HG03108 (cell line): ENCODE data around the gene ANTXRL.
"Not testable (repeated sequence)": the region's sequence is repeated elsewhere in the genome, so short reads cannot be mapped to it uniquely, and the experiment has no call there.

ENCODE experiments used
- ATAC-seq: cut with Tn5 transposase; IDR thresholded peaks from one replicate; pipeline ENCODE4 v1.9.1; 2021; ENCODE audit warnings: moderate library complexity; ENCODE audit not compliant: unreplicated experiment

ANTXRL gene

GRCh38 chr10:46293832-46294640 lies 7.2 kb downstream of the ANTXRL start:
- ATAC-seq: no peak

DNA sequence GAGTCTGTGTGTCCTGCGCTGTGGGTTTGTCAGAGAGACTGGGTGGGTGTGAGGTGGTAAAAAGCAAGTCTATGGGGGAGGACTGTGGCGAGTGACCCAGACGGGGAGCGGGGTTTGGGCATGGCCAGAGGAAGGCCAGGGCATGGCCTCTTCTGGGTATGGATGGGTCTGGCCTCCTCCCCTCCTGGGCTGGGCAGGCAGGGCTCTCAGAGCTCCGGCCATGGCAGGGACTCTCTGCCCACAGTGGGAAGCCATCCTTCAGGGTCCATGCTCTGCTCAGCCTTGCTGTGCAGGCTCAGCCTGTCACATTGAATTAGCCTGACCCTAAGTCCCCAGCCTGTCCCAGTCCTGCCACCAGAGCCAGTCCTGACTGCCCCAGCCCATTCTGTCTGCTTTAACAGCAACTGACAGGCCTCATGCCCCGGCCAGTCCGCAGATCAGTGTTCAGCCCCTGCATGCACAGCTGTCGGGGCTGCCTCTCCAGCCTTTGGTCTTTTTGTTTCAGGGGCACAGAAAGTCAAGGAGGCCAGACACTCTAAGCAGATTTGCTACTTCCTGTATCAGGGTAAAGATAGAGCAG lies 7.9 kb downstream of the ANTXRL start:
- ATAC-seq: no peak

- not testable (repeated sequence) for ATAC-seq
Measured at GRCh38 chr10:46295350-46296010, 8.7 kb downstream of the ANTXRL start.

GRCh38 chr10:46296086-46296485 lies 9.3 kb downstream of the ANTXRL start:
- not testable (repeated sequence) for ATAC-seq

DNA sequence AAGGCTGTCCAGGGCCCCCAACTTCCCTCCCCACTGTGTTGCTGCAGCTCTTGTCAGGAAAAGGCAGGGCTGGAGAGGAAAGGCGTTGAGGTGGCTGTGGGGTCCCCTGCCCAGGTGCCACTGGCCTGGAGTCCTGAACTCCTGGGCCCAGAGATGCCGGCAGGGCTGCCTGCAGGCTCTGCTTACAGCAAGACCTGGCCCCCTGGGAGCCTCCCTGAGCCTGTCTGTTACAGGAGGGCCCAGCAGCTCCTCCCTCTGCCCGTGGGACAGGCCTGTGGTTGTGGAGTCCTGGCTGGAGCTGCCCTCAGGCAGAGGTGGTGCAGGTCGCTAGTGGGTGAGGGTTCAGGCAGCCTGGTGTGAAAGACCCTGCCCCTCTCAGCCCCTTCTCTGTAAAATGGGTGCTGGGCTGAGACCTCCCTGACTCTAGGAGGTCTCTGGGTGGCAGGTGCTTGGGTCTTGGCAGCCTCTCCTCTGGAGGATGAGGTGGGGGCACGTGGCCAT lies 9.9 kb downstream of the ANTXRL start:
- ATAC-seq: no peak

DNA sequence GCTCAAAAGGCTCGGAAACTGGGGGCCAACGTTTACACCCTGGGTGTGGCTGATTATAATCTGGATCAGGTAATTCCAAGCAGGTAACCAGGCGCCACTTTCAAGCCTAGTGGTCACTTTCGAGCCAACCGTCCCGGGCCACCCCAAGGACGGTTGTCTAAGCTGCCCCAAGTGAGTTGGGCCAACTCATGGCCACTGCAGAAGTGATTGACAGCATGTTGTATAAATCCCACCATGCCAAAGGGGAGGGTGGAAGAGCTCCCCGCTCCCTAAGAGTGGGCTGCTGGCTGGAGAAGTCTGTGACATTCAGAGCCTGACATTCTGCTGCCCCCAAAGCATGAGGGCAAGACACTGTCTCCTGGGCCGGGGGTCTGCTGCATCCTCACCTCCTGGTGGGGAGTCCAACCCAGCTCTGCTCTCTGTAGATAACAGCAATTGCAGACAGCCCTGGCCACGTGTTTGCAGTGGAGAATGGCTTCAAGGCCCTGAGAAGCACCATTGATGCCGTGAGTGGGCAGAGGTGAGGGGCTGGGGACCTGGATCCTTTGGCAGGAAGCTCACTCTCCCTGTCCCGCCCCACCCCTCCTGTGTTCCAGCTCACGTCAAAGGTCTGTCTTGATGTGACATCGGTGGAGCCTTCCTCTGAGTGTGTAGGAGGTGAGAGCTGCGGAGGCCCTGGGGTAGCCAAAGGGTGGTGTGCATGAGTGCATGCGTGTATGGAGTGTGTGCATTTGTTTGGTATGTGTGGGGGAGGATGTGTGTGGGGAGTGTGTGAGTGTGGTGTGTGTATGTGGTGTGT lies 10.8 kb downstream of the ANTXRL start:
- no peak for ATAC-seq

- no peak for ATAC-seq
Measured at GRCh38 chr10:46298477-46299285, 11.9 kb downstream of the ANTXRL start.

GRCh38 chr10:46299286-46299535 lies 12.4 kb downstream of the ANTXRL start:
- no peak for ATAC-seq

- ATAC-seq: no peak
Measured at GRCh38 chr10:46299536-46300369, 13.0 kb downstream of the ANTXRL start.

DNA sequence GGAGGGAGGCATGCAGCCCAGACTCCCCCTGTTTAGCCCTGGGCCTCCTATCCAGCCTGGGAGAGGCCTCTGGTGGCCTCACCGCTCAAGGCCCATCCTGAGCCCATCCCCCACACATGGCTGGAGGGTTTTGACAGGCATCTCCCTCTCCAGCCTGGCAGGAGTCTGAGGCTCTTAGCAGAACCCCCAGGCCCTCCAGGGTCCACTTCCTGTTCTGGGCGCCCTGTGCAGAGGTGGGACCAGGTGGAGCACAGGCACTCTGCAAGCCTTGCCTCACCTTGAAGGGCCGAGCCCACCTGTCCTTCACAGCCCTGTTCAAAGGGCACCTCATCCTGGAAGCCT lies 13.5 kb downstream of the ANTXRL start:
- ATAC-seq: not testable (repeated sequence)

DNA sequence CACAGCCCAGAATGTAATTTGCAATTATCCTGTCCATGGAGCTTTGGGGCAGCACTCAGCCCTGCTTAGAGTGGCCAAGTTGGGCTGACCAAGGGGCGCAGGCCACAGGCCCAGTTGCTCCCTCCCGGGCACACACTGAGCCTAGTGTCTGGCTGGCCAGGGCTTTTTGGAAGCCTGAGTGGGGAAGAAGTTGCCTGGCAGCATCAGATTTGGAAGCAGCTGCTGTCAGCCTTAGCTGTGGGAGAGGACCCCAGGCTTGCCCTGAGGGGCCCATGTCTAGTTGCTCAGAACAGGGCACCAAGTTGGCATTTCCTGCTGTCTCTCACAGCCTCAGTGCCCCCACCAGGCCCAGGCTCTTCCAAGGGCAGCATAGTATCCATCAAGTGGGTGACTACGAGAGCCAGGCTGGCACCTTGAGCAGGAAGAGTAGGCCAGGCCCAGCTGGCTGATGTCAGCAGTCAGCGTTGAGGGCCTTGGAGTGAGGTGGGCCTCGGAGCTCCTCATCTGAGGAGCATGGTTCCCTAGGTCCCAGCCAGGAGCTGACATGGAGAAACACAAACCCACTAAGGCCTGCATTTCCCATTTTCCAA lies 14.4 kb downstream of the ANTXRL start:
- ATAC-seq: no peak

DNA sequence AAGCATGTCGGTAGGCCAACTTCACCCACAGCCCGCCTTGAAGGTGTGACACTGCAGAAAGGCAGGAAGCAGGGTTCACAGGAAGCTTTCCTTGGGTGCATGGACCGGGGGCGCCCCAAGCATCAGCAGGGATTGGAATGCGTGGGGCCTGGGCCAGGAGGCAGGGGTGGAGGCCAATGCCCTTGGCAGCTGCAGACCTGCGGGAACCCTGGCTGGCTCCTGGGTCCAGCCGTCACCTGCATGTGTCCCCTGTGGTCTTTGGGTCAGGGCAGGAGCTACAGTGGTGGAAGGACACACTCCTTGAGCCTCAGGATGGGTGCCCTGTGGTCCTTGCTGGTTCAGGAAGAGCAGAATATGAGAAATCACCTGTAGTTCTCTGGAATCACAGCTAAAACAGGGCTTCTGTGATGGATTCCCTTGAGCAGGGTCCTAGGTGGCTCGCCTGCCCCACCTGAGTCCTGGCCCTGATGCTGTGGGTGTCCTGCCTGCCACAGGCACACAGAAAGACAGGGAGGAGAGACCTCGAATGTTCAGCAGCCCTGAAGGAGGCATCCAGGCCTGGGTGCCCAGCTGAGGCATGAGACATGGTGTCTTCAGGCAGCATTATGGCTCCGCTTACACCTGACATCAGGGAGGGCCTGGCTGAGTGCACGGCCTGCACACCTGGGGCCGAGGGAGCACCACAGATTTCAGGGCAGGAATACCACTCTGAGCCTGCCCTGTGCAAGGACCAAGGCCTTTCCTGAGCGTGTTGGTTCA lies 15.1 kb downstream of the ANTXRL start:
- ATAC-seq: no peak

DNA sequence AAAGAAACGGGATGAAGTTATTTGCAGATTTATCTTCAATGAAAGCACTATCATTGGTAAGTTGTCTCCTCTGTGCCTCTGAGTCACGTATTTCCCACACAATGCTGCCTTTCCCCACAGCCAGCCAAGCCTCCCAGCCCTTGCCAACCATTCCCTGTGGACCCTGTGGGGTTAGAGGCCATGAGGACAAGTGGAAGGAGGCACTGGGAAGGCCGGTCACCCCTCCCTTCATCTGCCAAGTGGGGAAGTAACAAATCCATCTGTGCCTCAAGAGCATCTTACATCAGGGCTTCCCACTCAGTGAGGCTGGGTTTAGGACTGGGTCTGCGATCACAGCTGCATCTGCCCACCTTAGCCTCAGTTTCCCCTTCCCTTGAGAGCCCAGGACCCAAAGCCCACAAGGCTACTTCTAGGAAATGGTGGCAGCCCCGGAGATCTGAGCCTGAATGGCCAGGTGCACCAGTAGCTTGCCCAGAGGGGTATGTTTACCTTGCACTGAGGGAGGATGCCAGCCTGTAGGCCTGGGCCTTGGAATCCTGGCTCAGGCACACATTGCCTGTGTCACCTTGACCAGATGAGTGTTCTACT lies 16.1 kb downstream of the ANTXRL start:
- not testable (repeated sequence) for ATAC-seq

DNA sequence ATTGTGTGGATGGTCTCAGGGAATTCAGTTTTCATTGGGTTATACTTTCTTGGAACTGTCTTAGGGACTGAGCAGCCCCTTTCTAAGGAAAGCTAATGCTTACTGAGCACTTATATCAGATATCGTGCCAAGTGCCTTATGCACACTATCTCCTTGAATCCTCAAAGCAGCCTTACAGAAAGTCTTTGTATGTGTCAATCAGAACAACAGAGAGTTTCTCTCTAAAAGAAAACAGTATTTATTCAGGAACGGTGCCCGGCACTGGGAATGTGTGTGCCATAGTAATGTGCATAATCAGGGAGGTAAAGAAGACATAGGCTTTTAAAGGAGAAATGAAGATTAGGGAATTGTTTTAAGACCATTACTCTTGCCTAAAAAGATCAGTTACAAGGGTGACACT lies 17.3 kb downstream of the ANTXRL start:
- no peak for ATAC-seq

DNA sequence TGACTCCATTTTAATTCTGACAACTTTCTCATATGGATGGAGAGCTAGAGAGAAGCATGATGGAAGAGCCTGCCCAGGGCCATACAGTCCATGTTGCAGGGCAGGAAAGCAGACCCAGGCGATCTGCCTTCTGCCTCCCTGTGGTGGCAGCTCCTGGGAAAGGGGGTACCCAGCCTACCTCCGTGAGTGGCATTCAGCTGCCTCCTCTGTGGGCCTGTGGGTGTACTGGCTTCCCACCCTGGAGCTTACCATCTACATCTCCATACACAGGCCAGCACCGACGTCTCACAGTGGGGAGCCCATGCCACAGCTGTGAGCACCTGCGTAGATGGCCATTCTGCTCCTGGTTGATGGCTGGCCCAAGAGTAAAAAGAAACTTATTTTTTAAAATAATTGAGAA lies 17.9 kb downstream of the ANTXRL start:
- ATAC-seq: not testable (repeated sequence)

DNA sequence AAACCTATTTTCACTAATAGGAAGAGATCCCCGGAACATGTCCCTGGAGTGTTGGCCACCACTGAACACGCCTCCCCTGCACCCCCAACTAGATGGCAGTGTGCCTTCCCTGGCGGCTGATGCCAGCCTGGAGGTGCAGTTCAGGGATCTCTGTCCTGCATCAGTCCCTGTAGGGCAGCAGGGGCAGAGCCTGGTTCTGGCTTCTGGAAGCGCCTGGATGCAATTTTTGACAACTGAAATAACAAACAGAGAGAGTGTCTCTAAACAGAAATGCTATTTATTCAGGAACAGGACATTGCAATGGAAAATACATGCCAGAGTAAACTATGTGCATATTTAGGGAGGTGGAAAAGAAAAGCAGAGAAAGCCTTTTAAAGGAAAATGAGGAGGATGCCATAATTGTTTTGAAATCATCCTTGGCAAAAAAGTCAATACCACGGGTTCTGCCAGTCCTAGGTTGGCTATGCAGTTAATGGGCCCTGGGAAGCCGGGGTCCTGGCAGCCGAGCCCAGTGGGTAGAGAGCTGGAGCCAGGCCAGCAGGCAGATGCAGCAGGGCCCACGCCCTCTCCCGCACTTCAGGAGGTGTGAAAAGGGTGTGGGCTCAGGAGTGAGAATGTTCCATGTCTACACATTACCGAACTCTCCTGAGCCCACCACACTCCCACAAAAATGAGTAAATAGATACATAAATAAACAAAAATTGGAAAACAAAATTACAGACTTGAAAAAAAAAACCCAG lies 18.5 kb downstream of the ANTXRL start:
- no peak for ATAC-seq

DNA sequence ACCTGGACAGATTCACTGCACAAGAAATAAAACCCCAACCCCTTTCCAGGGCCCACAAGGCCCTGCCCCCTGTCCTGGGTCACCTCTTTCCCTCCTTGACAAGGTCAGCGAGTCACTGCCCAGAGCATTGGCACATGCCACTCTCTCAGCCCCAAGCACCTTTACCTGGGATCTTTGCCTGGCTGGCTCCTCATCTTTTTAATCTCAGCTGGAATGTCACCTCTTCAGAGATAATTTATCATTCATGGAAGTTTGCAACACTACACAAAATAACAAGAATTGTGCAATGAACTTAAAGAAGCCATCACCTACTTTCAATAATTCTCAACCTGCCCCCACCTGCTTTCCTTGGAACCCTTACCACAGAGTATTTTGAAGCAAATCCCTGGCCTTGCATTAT lies 19.2 kb downstream of the ANTXRL start:
- ATAC-seq: no peak
